Testis (tissue), 3 donors: Measurements from ENCODE around the gene LRRC4C. TPM values are rescaled to one million over a fixed set of nuclear protein-coding genes. Genes with fewer than 3 reads are reported as not detected.
"Not testable (repeated sequence)": the region's sequence is repeated elsewhere in the genome, so short reads cannot be mapped to it uniquely, and the experiment has no call there.

ENCODE experiments used
- DNase-seq: peaks from one replicate; pipeline ENCODE4 v3.0.0-alpha.2; 2019
- H3K27ac ChIP-seq, 2 donors: fragments of 200-600 bp; sonication (generic); one replicate each; pipeline ENCODE4 v1.5.1; 2019
- H3K27me3 ChIP-seq: fragments of 200-600 bp; sonication (generic); one replicate; pipeline ENCODE4 v1.5.1; 2019
- H3K36me3 ChIP-seq: fragments of 200-600 bp; sonication (generic); one replicate; pipeline ENCODE4 v1.5.1; 2017; ENCODE audit warnings: low read depth; ENCODE audit errors: missing control alignments
- H3K4me1 ChIP-seq: fragments of 200-600 bp; sonication (generic); one replicate; pipeline ENCODE4 v1.5.1; 2019
- H3K4me3 ChIP-seq, 2 donors: fragments of 200-600 bp; sonication (generic); one replicate each; pipeline ENCODE4 v1.5.1; 2017 to 2019
- H3K9me3 ChIP-seq: fragments of 200-600 bp; sonication (generic); one replicate; pipeline ENCODE4 v1.5.1; 2017
- POLR2A ChIP-seq: fragments of 450-650 bp; IDR thresholded peaks from one replicate; pipeline ENCODE4 v1.6.1; 2017; ENCODE audit warnings: antibody characterized with exemption, mild to moderate bottlenecking, moderate library complexity
- WGBS, 2 donors: methylation state at CpG; one replicate each; pipeline ENCODE4 v1.1.5; 2018; 5-methylcytosine and 5-hydroxymethylcytosine counted together
- intact Hi-C: fragments of 100-400 bp; cut with DNase I; formaldehyde crosslinking; loops from one replicate; pipeline ENCODE4 v1.15.1; 2023; ENCODE audit warnings: low total_unique reads
- polyA plus RNA-seq: library from polyadenylated mRNA; stranded (reverse); fragments of 350-450 nt; fragmentation: Illumina TruSeq; extraction: RNeasy Lipid Tissue Mini Kit (QIAGEN cat#74804); gene quantifications from one replicate; pipeline ENCODE4 v1.2.3, GENCODE V29; 2014; ENCODE audit warnings: low read depth, low replicate concordance; ENCODE audit not compliant: insufficient read depth
- total RNA-seq, 2 donors: library from RNA; depleted of rRNA; stranded (reverse); fragments of >200 nt; gene quantifications; one replicate each; pipeline ENCODE4 v1.2.3, GENCODE V29; 2016
- TF ChIP-seq, protein P1 (sequence below), 3 experiments: fragments of 450-650 bp in 2 of 3; fragments of 200-600 bp in 1 of 3; sonication (generic) in 1 of 3; IDR thresholded peaks; one replicate each; pipeline ENCODE4 v1.5.1; 2016 to 2019; ENCODE audit warnings: antibody characterized with exemption in 3 of 3, mild to moderate bottlenecking in 2 of 3, moderate library complexity in 1 of 3

Gene LRRC4C
- total and polyA plus RNA-seq, 3 donors from 2014 or later, result 0.16 to 0.56 (median 0.45) TPM

DNA sequence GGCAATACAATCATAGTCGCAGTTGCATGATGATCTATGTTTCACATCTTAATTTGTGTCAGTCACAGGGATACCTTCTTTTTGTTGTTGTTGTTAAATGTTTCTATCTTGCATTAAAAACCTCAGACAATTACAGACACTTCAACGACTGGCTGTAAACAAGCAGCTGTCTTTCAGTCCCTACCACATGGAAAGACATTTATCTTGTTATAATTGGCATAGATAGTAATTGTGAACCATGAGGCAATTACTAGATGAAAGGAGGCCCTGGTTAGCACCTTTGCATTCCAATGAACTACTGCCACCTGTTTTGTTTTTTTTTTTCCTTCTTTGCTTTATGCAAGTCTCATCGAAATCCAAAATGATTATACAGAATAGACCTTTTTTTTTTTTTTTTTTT is 416.8 kb downstream of the LRRC4C start:
- intact Hi-C loops, result no loop called here
- H3K4me1 ChIP-seq, result no peaks in the 10 kb centered on the region
- H3K4me3 ChIP-seq, result no peak overlapping the region
- no peak overlapping the region for H3K27ac ChIP-seq
- H3K36me3 ChIP-seq, result no peaks in the 10 kb centered on the region
- no peak for DNase-seq
- no peaks in the 10 kb centered on the region for H3K9me3 ChIP-seq
- 54 to 64% methylated on average over 3 of the region's 3 CpGs for WGBS, 2 donors
- TF ChIP-seq, protein P1, sequence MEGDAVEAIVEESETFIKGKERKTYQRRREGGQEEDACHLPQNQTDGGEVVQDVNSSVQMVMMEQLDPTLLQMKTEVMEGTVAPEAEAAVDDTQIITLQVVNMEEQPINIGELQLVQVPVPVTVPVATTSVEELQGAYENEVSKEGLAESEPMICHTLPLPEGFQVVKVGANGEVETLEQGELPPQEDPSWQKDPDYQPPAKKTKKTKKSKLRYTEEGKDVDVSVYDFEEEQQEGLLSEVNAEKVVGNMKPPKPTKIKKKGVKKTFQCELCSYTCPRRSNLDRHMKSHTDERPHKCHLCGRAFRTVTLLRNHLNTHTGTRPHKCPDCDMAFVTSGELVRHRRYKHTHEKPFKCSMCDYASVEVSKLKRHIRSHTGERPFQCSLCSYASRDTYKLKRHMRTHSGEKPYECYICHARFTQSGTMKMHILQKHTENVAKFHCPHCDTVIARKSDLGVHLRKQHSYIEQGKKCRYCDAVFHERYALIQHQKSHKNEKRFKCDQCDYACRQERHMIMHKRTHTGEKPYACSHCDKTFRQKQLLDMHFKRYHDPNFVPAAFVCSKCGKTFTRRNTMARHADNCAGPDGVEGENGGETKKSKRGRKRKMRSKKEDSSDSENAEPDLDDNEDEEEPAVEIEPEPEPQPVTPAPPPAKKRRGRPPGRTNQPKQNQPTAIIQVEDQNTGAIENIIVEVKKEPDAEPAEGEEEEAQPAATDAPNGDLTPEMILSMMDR (IDR thresholded peaks at IDR 0.05), result no peak
- TF ChIP-seq POLR2A, result no peak
- no peaks in the 10 kb centered on the region for H3K27me3 ChIP-seq

DNA sequence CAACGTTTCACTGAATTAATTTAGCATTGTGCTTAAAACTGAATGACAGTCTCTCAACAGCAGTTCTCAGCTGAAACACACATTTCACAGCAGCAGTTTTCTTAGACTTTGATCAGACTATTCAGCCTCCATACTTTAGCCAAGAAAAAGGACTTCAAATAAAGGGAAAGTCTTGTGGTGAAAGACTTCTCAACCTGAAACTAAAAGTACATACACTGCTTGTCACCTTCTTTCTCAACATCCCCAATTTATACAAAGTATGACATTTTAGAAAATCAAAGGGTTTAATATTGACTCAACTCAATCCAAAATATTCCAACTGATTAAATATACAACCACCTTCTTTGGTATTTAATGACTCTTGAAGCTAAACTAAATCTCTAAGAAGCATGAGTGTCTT is 419.0 kb downstream of the LRRC4C start:
- Histone ChIP-seq H3K4me1 (no peaks in the 10 kb centered on the region), H3K27ac (no peak overlapping the region), H3K27me3 (no peaks in the 10 kb centered on the region), H3K36me3 (no peaks in the 10 kb centered on the region), H3K4me3 (no peak overlapping the region), H3K9me3 (no peaks in the 10 kb centered on the region)
- DNase-seq, result no peak
- TF ChIP-seq, protein P1 (IDR thresholded peaks at IDR 0.05), result no peak
- no peak for TF ChIP-seq POLR2A
- intact Hi-C loops, result no loop called here
- 81 to 83% methylated on average over 1 of the region's 1 CpG for WGBS, 2 donors

DNA sequence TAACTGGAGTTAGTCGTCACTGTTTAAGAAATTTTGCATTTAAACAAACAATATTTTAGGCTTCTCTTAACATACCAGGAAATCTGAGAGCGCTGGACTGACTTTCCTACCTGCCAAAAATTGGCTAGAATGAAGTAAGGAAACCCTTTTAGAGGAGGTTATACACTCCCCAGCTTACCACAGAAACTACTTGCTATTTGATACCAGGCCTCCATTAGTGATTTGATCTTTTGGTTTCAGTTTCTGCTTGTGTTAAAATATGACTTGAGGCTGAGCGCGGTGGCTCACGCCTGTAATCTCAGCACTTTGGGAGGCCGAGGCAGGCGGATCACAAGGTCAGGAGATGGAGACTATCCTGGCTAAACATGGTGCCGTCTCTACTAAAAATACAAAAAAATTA is 419.9 kb downstream of the LRRC4C start:
- Histone ChIP-seq H3K9me3 (no peaks in the 10 kb centered on the region), H3K4me1 (no peaks in the 10 kb centered on the region), H3K4me3 (no peak overlapping the region), H3K27ac (no peak overlapping the region), H3K36me3 (no peaks in the 10 kb centered on the region), H3K27me3 (no peaks in the 10 kb centered on the region)
- no peak for DNase-seq
- WGBS, 2 donors, result 72 to 79% methylated on average over 8 of the region's 8 CpGs
- TF ChIP-seq POLR2A, result no peak
- TF ChIP-seq, protein P1 (IDR thresholded peaks at IDR 0.05), result no peak
- intact Hi-C loops, result no loop called here

DNA sequence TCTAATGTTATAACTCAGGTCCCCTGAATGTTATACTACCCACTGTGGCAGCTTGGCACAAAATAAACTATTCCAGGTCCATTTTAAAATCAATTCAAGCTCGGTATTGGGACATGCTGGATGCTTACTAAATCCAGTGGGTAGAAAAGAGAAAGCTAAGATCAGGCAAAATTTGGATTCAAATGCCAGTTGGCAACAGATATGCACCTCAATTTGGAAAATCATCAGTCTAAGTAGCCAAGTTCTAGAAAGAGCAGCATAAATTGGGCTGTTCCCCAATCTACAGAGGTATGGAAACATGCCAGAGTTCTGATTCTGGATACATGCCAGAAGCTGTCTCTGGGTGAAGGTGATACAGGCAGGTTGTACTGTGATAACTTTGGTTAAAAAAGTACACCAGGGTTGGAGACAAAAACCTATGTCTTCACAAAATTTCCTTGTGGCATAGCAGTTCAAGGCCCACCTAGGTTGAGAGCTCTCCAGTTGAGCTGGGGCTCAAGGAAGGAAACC is 427.8 kb downstream of the LRRC4C start:
- intact Hi-C loops, result no loop called here
- Histone ChIP-seq H3K4me1 (no peaks in the 10 kb centered on the region), H3K36me3 (no peaks in the 10 kb centered on the region), H3K4me3 (no peak overlapping the region), H3K27me3 (no peaks in the 10 kb centered on the region), H3K9me3 (no peaks in the 10 kb centered on the region), H3K27ac (no peak overlapping the region)
- WGBS, 2 donors, result 67 to 89% methylated on average over 1 of the region's 1 CpG
- TF ChIP-seq, protein P1 (IDR thresholded peaks at IDR 0.05), result no peak
- no peak for TF ChIP-seq POLR2A
- DNase-seq, result no peak

DNA sequence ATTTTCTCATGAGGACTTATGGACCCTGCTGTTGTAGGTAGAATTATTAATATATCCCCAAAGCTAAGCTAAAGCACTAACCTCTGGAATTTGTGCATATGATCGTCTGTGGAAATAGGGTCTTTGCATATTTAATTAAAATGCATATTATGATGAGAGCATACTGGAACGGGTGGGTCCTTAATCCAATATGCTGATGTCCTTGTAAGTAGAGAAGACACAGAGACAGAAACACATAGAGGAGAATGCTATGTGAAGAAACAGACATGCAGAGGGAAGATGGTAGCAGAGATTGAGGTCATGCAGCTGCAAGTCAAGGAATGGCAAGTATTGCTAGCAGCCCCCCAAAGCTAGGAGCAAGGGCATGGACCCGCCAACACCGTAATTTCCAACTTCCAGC is 439.2 kb downstream of the LRRC4C start:
- intact Hi-C loops, result no loop called here
- H3K4me3 ChIP-seq, result no peak overlapping the region
- no peak overlapping the region for H3K27ac ChIP-seq
- no peak for TF ChIP-seq POLR2A
- TF ChIP-seq, protein P1 (IDR thresholded peaks at IDR 0.05), result no peak
- no peaks in the 10 kb centered on the region for H3K4me1 ChIP-seq
- DNase-seq, result no peak
- H3K36me3 ChIP-seq, result no peaks in the 10 kb centered on the region
- no peaks in the 10 kb centered on the region for H3K27me3 ChIP-seq
- no peaks in the 10 kb centered on the region for H3K9me3 ChIP-seq
- 87 to 90% methylated on average over 4 of the region's 4 CpGs for WGBS, 2 donors

DNA sequence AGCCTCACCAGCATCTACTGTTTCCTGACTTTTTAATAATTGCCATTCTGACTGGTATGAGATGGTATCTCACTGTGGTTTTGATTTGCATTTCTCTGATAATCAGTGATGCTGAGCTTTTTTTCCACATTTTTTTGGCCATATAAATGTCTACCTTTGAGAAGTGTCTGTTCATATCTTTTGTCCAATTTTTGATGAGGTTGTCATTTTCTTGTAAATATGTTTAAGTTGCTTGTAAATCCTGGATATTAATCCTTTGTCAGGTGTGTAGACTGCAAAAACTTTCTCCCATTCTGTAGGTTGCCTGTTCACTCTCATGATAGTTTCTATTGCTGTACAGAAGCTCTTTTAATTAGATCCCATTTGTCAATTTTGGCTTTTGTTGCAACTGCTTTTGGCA is 439.8 kb downstream of the LRRC4C start:
- H3K36me3 ChIP-seq, DNase-seq, H3K27ac ChIP-seq, intact Hi-C loops, H3K4me1 ChIP-seq, H3K9me3 ChIP-seq, H3K27me3 ChIP-seq, H3K4me3 ChIP-seq: not testable (repeated sequence)
